SH-SY5Y (cell line): Measurements from ENCODE around the gene EIF4E1B.

Experiments
- GATA2 ChIP-seq: IDR thresholded peaks from 2 replicates; pipeline ENCODE4 v1.6.1; 2011; ENCODE audit warnings: mild to moderate bottlenecking, low read depth, low read length
- GATA3 ChIP-seq: IDR thresholded peaks from 2 replicates; pipeline ENCODE4 v1.6.1; 2011; ENCODE audit warnings: low read depth, mild to moderate bottlenecking, low read length, moderate library complexity

GRCh38 chr5:176629853-176630680 lies at the start of gene EIF4E1B, which contains the start of gene SNCB:
- TF ChIP-seq GATA2 (no peak), GATA3 (no peak)
